Left colon (tissue), 2 donors: ENCODE results near the gene RBM4B. TPM values are rescaled to one million over a fixed set of nuclear protein-coding genes. Genes with fewer than 3 reads are reported as not detected.
A peak's percentile ranks its signal among the peaks of the same experiment; 100 is the strongest.

ENCODE experiments used
- ATAC-seq: fragments of 200-7000 bp; cut with Tn5 transposase; one replicate; pipeline ENCODE4 v1.9.1; 2020; ENCODE audit warnings: mild to moderate bottlenecking, moderate library complexity
- DNase-seq, 2 donors: peaks; one replicate each; pipeline ENCODE4 v3.0.0-alpha.2; 2020
- intact Hi-C, 2 donors: fragments of 100-400 bp; cut with DNase I in 1 of 2; cut with micrococcal nuclease in 1 of 2; formaldehyde crosslinking; loops; one replicate each; pipeline versions ENCODE4 v1.11.2 to v1.14.0; 2022; cut with DNase I, micrococcal nuclease
- total RNA-seq, 2 donors: library from RNA; stranded (reverse); fragmentation: NEBNext Ultra II Directional; extraction: Animal tissue kit (Norgen Biotek cat#: 25700); gene quantifications; one replicate each; pipeline ENCODE4 v1.2.1, GENCODE V29; 2021
- donor health status: DM: no; HTN: no; CAD: no.
- donor health status: DM: yes; HTN: yes; CAD: no.

RBM4B gene
- total RNA-seq, 2 donors from 2014 or later = 14.7 to 17.6 TPM

DNA sequence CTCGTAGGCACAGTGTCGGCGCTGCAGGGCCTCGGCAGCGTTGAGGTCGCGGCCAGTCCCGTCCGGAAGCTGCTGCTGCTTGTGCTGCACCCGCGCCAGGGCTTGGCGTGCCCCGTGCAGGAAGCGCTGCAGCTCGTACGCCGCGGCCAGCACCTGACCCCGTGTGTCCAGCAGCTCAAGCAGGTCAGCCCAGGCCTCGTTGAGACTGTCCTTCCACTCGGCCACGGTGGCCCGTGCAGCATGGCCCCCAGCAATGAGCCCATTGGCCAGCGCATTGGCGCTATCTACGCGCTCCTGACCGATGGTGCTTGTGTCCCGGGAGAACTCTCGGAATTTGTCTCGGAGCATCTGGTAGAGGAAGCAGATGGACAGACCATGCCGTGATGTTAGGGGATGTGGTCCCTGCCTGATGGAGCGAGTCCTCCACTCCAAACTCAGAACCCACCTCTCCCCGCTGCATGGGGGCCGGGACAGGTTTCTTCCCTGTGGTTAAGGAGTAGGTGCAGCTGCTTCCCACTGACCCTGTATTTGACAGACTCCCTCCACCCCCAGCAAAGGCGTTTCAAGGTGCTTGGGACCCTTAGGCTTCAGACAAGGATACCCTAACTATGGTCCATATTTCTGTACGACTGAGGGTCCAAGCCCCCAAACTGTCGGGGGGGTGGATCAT lies 13.8 kb upstream of the RBM4B start:
- peak in 1 of 2 donors; percentile 4 for DNase-seq
- intact Hi-C loops = loop anchor here in 1 of 2 donors (10.0 kb wide), 1 partner anchor 143 kb away; no protein-coding TSS in a partner anchor
- ATAC-seq = no peak

DNA sequence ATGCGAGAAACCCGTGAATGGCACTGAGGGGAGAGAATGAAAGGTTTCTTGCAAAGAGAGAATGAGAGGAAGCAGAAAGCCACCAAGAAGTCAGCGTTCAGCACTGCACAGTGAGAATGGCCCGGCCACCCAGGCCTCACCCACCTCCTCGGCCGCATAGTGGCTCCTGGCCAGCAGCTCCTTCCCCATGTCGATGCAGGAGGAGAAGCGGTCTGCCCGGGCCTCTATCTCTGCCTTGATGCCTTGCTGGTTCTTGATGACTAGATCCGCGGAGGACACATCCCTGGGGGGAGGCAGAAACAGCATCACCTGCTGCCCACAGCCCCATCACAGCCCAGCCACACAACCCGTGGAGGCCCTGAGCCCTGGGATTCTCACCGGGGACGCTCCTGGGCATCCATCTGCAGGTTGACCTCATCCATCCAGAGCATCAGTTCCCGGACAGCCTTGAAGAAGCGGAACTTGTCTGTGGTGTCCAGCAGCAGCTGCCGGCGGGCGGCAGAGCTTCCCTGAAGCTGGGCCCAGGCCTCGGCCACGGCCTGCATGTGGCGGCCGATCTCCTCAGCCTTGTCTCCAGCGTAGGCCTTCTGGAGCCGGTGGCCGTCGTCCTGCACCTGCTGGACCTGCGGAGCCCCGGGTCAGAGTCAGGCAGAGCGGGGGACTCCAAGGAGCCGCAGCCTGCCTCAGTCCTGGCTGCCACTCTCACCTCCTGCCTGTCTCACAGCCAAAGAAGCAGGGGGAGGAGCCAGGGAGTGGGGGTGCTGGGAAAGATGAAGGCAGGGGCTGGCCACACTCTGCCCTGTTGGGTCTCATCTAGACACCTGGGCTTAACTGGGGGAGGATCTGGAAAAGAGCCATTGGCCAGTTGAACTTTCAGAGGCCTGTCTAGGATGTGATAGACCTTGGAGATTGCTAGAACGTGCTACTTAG lies 12.2 kb upstream of the RBM4B start:
- intact Hi-C loops = loop anchor here in 1 of 2 donors (10.0 kb wide), 2 partner anchors 125 to 145 kb away; partner anchors contain the start of gene CTSF
- DNase-seq = no peak
- ATAC-seq = no peak

DNA sequence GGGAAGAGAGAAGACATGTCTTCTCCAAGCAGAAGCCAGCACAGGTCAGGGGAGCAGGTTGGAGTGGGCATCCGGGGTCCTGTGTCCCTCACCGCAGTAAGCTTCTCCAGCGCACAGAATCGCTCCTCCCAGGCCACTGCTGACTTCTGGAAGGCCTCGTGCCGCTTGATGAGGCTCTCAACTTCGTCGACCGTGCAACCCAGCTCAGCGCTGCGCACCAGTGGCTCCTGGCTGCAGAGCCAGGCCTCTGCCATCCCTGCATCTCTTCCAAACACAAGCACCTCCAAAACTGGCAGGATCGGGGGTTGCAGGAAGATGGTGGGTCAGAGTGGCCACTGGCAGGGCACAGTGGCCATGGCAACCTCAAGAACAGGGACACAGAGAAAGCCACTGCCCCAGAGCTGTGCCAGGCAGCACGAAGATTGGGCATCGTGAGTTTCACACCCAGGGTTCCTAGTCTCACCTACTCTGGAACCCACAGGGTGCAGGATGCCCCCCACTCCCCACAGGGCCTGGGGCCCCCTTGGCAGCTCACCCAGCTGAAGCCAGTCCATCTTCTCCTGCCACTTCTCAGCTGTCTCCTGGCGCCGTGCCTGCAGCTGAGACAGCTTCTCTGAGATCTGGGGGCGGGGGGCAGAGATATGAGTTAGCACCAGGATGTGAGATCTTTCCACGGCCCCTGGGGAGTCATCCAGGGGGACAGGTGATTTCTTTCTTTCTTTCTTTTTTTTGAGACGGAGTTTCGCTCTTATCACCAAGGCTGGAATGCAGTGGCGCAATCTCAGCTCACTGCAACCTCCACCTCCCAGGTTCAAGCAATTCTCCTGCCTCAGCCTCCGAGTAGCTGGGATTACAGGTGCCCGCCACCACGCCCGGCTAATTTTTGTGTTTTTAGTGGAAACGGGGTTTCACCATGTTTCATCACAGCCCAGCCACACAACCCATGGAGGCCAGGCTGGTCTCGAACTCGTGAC lies 11.2 kb upstream of the RBM4B start:
- ATAC-seq (no peak), DNase-seq (no peak)
- intact Hi-C loops = loop anchor here in 1 of 2 donors (10.0 kb wide), 1 partner anchor 124 kb away; the partner anchor contains the start of gene CTSF

- ATAC-seq = no peak
- DNase-seq = no peak
- intact Hi-C loops = loop anchor here in 1 of 2 donors (10.0 kb wide), 1 partner anchor 123 kb away; the partner anchor contains the start of gene CTSF
These were observed 10.2 kb upstream of the RBM4B start for GRCh38 chr11:66687831-66688281.

- intact Hi-C loops = loop anchor here in 1 of 2 donors (10.0 kb wide), 1 partner anchor 122 kb away; the partner anchor contains the start of gene CTSF
- DNase-seq (no peak), ATAC-seq (no peak)
These were observed 9.4 kb upstream of the RBM4B start for GRCh38 chr11:66686801-66687750.

DNA sequence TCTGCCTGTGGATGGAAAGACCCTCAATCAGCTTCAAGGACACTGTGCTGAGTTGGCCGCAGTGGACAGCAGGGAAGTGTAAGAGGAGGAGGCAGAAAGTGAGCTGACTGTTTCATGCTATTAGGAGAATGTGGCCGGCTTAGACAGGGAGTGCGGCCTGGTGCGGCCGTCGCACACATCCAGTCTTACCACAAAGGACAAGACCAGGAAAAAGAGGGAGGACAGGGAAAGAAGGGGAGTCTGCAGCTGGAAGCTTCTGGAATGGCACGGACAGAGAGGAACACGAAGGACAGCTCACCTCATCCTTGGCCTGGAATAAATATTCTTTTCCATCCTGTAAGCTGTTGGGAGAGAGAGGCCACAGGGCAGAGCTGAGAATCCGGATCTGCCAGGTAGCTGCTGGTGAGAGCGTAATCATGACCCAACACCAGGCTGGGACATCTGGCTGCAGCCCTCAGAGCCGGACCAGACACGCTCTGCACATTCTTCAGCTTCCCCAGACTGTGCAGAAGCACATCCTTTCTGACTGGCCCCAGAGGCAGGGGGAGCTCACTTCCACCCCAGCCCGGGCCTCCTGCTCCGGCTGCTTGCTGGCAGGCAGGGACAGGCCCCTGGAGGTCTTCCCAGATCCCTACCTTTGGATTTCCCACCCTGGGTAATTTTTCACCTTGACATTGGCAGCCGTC lies 8.6 kb upstream of the RBM4B start:
- intact Hi-C loops = loop anchor here in 1 of 2 donors (10.0 kb wide), 1 partner anchor 121 kb away; the partner anchor contains the start of gene CTSF
- DNase-seq = no peak
- no peak for ATAC-seq

- ATAC-seq = no peak
- no peak for DNase-seq
- intact Hi-C loops = loop anchor here in 1 of 2 donors (10.0 kb wide), 1 partner anchor 121 kb away; the partner anchor contains the start of gene CTSF
These were observed 7.8 kb upstream of the RBM4B start for GRCh38 chr11:66685276-66686099.

GRCh38 chr11:66684635-66685034 lies 6.9 kb upstream of the RBM4B start:
- no peak for ATAC-seq
- no peak for DNase-seq
- intact Hi-C loops = loop anchor here in 1 of 2 donors (10.0 kb wide), 1 partner anchor 120 kb away; the partner anchor contains the start of gene CTSF

DNA sequence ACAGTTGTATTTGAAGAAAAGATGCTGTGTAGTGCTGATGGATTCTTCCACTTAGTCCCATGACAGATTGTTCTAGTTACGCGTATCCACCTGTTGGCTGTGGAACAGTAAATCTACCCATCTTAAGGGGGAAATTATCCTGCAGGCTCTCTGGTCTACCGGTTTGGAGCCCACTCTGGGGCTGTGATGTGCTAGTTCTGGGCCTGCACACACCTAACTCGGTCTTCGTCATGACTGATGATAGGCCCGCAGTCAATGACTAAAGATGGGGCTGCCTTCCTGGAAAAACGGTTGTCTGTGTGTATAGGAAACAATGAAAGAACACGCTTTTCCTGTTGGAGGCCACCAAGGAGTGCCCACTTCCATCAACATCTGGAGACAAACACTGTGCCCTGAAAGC lies 6.2 kb upstream of the RBM4B start:
- intact Hi-C loops = loop anchor here in 1 of 2 donors (10.0 kb wide), 1 partner anchor 119 kb away; the partner anchor contains the start of gene CTSF
- ATAC-seq (no peak), DNase-seq (no peak)

- ATAC-seq (no peak), DNase-seq (no peak)
- intact Hi-C loops = loop anchor here in 1 of 2 donors (10.0 kb wide), 1 partner anchor 116 kb away; the partner anchor contains the start of gene CTSF
These were observed 3.4 kb upstream of the RBM4B start for GRCh38 chr11:66680966-66681645.

DNA sequence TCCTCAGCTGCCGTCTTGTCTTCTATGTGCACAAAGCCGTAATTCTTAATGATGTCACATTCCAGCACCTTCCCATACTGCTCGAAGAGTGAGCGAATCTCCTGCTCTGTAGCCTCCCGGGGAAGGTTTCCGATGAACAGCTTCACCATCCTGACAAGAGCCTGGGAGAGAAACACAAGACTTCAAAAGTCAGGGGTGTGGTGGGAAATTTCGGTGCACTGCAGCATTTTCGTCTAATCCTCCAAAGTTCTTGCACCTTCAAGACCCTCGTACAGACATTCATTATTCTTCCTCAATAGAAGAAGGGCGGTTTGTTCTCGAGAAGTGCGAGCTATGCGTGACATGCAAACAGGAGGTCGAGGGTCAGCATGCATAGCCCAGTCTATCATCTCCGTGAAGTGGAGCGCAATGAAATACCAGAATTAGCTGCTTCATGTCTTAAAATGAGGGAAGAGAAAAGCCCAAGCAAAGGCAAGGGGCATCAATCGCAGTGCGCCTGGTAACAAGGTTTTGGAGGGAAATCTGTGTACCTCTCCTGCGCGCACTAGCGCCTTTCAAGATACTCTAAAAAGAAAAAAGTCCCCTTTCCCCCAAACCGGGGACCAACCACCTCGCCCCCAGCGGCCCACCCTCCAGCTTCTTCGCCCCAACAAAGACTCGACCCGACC lies 622 bp downstream of the RBM4B start:
- DNase-seq (no peak), ATAC-seq (no peak)
- intact Hi-C loops = loop anchor here in 1 of 2 donors (5.0 to 10.0 kb wide), 2 partner anchors 95 to 272 kb away; no protein-coding TSS in a partner anchor

DNA sequence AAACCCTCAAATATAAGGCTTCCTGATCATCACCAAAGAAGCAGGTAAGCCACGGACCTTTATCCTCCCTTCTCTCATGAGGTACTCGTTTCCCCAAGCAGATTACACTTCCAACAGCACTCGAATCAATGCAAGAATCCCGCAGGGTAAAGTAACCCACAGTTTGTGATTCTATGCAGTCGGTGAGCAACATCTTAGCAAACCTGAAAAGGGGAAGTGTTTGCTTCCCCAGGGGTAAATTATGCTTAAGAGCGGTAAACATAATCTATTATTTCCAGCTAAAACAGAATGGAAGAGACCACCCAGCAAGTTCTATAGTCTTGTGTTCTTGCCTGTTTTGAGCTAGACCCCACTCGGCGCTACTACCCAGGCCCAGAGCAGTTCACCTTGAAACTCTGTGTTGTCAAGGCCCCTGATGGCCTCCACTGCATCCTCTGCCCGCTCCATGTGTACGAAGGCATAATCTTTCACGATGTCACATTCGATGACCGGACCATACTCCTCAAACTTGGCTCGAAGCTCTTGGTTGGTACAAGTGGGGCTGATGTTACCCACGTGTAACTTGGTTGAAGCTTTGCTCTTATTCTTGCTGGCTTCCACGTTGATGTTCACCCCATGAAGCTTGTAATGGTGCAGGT lies 1.3 kb downstream of the RBM4B start:
- intact Hi-C loops = loop anchor here in 1 of 2 donors (5.0 to 10.0 kb wide), 2 partner anchors 94 to 272 kb away; no protein-coding TSS in a partner anchor
- DNase-seq (no peak), ATAC-seq (no peak)

- intact Hi-C loops = loop anchor here in 1 of 2 donors (5.0 to 10.0 kb wide), 2 partner anchors 93 to 270 kb away; no protein-coding TSS in a partner anchor
- DNase-seq (no peak), ATAC-seq (no peak)
These were observed 2.6 kb downstream of the RBM4B start for GRCh38 chr11:66674964-66675602.
